Fibroblast of the aortic adventitia (primary cell): ENCODE measurements around the gene AGXT2. TPM values are rescaled to one million over a fixed set of nuclear protein-coding genes. Genes with fewer than 3 reads are reported as not detected.
A peak's percentile ranks its signal among the peaks of the same experiment; 100 is the strongest.

Source experiments
- DNase-seq: peaks from one replicate; pipeline ENCODE4 v3.0.0-alpha.2; 2010; ENCODE audit warnings: low read depth
- H3K4me3 ChIP-seq: 2 replicates; pipeline ENCODE4 v1.5.1; 2011; ENCODE audit warnings: low read depth, mild to moderate bottlenecking, control low read depth, low read length, moderate library complexity
- CTCF ChIP-seq: IDR thresholded peaks from 2 replicates; pipeline ENCODE4 v1.5.1; 2011; ENCODE audit warnings: mild to moderate bottlenecking, low read length, control low read depth, inconsistent platforms; ENCODE audit not compliant: insufficient read depth
- total RNA-seq: library from RNA; depleted of rRNA; stranded (reverse); fragments of >200 nt; gene quantifications from 2 replicates; pipeline ENCODE4 v1.2.3, GENCODE V29; 2012; ENCODE audit warnings: low replicate concordance

AGXT2 gene
- total RNA-seq, 1 donor: not detected

GRCh38 chr5:35091704-35092103 is 44.0 kb upstream of the AGXT2 start:
- H3K4me3 ChIP-seq: no peak overlapping the region
- TF ChIP-seq CTCF: no peak
- no peak for DNase-seq

GRCh38 chr5:35089334-35090314 is 41.9 kb upstream of the AGXT2 start:
- H3K4me3 ChIP-seq: no peak overlapping the region
- DNase-seq: peak; percentile 81
- peak; percentile 84 for TF ChIP-seq CTCF

GRCh38 chr5:35087991-35088390 is 40.2 kb upstream of the AGXT2 start:
- DNase-seq: peak; percentile 50
- no peak overlapping the region for H3K4me3 ChIP-seq
- TF ChIP-seq CTCF: no peak

GRCh38 chr5:35083150-35083549 is 35.4 kb upstream of the AGXT2 start:
- TF ChIP-seq CTCF: no peak
- H3K4me3 ChIP-seq: no peak overlapping the region
- DNase-seq: no peak

- DNase-seq: no peak
- no peak overlapping the region for H3K4me3 ChIP-seq
- no peak for TF ChIP-seq CTCF
Observed at GRCh38 chr5:35082530-35082929, 34.8 kb upstream of the AGXT2 start.

GRCh38 chr5:35081134-35081533 is 33.4 kb upstream of the AGXT2 start:
- no peak overlapping the region for H3K4me3 ChIP-seq
- DNase-seq: no peak

More at GRCh38 chr5:35081134-35081533, 33.4 kb upstream of the AGXT2 start:
- no peak for TF ChIP-seq CTCF
